Kidney glomerular epithelial cell (primary cell): Measurements from ENCODE around the gene PJVK.
"Not testable (repeated sequence)": the region's sequence is repeated elsewhere in the genome, so short reads cannot be mapped to it uniquely, and the experiment has no call there.

ENCODE experiments used
- DNase-seq: peaks from one replicate; lab custom pipeline; 2025; lab: John Stamatoyannopoulos, UW

Gene PJVK, protein sequence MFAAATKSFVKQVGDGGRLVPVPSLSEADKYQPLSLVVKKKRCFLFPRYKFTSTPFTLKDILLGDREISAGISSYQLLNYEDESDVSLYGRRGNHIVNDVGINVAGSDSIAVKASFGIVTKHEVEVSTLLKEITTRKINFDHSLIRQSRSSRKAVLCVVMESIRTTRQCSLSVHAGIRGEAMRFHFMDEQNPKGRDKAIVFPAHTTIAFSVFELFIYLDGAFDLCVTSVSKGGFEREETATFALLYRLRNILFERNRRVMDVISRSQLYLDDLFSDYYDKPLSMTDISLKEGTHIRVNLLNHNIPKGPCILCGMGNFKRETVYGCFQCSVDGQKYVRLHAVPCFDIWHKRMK

DNA sequence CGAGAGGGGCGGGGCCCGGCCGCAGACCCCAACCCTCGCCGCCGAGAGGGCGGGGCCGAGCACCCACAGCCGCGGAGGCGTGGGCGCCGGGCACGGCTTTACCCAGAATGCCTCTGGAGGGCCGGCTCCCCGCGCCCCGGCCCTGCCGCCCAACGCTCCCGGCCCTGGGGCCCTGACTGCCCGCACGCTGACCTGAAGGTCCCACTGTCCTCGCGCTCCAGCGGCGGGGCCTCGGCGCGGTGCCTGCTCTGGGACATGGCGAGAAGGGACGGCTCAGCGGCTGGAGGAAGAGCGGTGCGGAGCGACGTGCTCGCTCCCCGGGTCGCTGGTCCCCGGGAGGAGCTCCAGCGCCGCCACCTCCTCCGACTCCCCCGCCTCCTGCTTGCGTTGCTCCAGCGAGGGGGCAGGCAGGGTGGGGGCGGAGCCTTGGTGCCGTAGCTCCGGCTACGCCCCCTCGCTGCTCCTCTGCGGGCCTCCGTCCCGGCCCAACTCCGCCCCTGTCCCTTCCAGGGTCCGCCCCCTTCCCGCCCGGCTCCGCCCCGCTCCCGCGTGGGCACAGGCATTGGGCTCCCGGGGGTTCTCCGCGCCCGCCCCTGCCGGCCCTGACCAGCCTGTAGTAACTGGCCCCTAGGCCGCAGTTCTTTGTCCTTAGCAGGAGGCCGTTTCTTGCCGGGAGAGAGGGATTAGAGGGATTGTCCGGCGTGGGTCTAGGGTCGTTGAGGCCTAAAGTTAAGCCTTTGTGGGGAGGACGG lies at the start of gene PJVK, which contains the start of gene PRKRA:
Gene PJVK, plus strand, starts transcription at position 605 of the 752 bp plus-strand sequence. CDS start 2,032 bp downstream, outside the sequence.
Gene PRKRA, minus strand, starts transcription at position 402 of the 752 bp plus-strand sequence. Its CDS starts 145 bp downstream, at position 257.
- peak; percentile 95 for DNase-seq

DNA sequence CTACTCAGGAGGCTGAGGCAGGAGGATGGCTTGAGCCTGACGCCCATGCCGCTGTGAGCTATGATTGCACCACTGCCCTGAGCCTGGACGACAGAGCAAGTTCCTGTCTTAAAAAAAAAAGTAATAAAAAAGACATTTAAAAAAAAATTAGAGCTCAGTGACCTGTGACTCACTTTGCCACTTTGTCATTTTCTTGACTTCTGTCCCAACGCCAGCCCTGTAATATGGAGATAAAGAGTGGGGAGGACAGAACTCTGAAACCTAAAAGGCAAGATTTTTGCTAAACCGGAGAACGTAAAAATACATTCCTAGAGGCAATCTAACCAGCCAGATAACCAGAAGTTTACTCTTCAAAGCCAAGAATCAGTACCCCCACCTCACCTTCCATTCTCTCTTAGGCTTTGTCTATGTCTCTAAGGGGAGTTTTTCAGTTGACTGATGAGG lies 49.2 kb upstream of the PJVK start:
- no peak for DNase-seq

DNA sequence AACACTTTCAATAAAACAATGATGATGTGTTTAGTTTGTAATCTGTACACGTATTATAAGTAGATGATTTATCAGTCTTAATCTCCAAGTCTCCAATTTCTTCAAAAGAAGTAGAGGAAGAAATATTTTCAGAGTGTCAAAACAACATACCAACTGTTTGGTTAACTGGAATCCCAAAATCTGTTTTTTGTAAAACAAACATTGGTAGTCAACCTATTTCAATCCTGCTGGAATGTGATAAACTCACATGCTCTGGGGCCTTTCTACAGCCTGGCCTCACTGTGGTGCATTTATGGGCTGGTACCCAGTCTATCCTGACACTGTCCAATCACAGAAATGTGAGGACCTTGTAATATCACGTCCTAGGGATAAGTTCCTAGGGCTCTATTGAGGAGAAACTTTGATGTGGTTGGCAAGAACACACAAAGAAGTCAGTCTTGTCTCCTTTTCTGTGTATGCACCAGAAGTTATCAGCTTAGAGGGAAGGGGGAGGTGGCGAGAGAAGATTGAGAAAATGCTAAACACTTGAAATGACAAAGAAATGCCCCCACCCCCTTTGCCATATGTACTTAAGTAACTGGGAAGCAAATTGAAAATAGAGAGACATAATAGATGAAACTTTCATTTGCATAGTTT lies 47.4 kb upstream of the PJVK start:
- DNase-seq = no peak

DNA sequence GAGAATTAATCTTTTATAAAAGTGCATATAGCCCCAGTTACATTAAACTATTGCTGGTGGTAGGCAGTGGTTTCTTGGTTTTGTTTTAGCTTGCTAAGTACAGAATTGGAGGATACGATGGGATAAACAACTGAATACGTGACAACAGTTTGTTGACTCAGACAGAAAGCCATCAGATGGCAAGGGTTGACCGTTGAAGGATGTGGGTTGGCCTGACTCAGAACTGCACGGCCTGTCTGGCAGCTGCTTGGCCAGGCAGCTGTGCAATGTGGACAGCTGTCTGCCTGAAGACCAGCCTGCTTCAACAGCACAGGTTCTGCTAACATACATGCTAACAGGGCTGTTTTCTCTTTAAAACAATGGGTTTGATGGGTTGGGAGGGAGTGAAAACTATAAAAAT lies 46.8 kb upstream of the PJVK start:
- DNase-seq = no peak

DNA sequence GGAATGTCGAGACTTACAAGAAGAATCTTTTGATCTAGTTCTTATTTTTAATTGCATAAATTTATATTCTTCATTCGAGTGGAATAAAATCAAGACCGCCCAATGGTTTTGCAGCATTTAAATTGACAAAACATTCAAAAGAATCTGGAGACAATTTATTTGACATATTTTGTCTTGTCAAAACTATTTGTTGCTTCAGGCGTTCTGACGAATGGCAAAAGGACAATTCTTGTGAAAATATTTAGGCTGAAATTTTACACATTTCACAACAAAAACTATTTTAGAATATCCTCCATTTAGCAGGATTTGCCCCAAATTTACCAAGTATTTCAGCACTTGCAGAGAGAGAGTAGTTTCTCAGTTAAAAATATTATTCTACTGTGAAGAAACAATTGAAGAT lies 41.9 kb upstream of the PJVK start:
- DNase-seq = no peak

DNA sequence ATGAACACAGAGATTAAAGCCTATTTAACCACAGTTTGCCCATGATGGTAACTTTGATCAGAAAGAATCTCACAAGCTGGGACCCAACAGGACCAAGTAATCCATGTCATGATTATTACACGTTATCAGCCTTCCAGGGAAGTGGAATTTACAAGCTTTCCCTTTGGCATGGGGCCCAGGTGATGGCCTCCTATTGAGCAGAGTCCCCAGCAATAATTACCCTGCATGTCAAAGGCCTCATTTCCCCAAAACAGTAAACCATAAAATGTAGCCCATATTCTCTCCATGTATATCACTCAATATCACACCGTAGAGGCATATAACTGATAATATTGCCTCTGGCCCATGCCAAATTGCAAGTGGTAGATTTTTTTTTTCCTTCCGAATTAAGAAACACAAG lies 39.1 kb upstream of the PJVK start:
- no peak for DNase-seq

DNA sequence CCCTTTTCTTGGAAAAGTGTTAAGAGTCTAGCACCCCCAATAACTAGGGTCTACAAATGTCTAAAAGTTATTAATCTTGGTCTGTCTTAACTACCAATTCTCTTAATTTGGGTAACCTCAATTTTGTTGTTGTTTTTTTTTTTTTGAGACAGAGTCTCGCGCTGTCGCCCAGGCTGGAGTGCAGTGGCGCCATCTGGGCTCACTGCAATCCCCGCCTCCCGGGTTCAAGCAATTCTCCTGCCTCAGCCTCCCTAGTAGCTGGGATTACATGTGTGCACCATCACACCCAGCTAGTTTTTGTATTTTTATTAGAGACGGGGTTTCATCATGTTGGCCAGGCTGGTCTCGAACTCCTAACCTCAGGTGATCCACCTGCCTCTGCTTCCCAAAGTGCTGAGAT lies 38.7 kb upstream of the PJVK start:
- not testable (repeated sequence) for DNase-seq

DNA sequence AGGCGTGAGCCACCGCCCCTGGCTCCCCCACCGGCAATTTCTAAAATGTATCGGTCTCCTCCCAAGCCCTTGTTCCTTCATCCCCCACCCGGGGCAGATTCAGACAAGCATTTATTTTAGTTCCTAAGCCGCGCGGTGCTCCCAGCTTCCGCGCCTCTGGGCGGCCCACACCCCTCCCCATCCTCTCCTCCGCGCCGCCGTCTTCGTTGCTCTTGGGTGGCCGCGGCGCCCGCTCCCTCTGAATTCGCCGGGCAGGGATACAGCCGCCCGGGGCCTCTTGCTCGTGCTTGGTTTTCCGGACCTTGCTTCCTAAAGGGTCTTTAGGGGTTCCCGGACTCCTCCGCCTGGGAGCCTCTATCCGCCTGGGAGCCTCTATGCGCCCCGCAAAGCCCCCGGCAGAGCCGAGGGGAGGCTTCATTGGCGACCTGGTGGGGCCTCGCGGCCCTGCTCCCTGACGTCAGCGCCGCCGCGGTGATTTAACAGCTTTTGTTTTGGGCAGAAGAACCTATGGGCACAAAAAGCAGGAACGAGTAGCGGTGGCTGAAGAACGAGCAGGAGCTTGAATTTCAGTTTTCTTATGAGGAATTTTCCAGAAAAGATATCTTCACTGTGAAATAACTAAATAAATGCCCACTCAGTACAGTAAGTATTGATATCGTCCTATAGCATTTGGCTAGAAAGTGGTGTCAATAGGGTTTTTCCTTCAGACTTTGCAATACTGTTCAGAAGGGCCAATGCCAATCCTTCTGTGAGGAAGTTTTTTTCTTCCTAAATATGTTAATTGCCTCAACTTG lies 37.5 kb upstream of the PJVK start:
- DNase-seq = peak; percentile 86

DNA sequence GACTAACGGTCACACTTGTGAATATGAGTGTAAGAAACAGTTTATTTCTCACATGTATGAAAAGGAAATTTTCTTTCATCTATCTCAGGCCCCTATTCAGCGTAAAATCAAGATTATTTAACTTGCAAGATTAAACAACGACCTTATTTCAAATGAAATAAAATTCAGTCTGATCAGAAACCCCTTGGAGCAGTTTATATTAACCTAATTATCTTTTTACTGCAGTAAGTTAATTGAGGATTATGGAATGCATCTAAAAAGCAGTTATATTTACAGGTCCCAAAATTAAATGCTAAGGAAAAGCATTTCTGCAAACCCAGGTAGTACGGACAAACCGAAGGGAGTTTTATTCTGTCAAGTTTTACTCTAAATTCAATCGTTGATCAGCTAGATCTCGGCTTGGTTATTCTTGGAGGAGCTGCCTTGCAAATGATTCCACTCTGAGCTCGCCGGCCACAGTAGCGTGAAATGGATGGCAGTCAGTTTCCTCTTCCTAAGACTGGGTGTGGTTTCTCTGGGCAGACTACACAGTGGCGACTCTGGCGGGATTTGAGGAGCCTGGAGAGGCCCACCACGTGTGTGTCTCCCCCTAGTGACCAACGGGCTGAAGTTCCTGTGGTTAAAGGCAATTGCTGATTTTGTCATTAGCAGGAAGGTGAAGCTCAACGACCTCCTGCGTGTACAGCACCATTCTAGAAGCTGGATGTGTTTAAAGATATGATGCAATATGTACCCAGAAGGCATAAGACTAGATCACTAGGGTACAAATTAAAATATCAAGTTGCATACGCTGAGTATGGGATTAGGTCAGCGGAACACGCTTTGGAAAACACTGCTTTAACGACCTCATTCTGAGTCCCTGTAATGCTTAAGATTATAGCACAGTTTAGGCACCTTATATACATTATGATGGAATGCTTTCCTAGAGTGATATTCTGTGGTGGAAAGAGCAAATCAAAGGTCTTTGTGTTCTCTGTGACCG lies 36.6 kb upstream of the PJVK start:
- peak; percentile 91 for DNase-seq

DNA sequence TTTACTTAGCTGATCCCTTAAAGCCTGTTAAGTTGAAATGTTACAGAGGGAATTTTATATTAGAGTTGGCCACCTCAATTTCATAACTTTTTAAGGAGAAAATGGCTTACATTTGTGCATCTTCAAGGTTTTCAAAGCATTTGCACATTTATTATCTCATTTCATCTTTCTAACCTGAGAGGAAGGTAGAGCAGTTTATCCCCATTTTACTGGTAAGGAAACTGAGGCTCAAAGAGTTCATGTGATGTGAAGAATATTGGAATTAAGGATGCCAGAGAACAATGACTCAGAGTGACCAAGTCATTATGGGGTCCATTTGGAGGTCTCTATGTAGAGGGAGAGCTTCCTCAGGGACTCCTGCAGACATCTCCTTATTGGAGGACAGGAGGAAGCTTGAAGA lies 35.2 kb upstream of the PJVK start:
- no peak for DNase-seq

DNA sequence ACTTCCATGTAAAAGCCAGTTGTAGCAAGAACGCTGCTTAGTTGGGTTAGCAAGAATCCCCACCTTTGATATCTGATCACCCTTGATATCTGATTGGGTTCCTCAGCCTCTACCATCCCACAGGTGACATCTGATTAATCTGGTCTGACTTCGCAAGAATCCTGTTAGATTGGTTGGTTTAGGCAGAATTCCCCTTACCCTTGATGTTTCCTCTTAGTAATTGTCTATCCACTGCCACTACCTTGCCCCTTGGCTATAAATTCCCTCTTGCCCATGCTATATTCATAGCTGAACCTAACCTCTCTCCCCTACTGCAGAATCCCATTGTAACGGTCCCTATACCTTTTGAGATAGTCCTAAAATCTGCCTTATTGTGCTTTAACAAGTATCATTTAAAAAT lies 33.3 kb upstream of the PJVK start:
- DNase-seq = no peak

DNA sequence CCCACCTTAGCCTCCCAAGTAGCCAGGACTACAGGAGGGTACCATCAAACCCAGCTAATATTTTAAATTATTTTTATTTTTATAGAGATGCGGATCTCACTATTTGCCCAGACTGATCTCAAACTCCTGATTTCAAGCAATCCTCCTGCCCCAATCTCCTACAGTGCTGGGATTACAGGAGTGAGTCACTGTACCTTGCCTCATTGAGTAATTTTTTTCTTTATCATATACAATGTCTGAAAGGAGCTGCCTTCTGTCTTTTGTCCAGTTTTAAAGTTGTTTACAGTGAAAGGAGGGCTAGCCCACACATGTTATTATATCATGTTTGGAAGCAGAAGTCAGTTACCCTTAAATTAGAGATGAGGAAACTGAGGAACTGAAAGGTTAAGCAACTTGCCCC lies 32.8 kb upstream of the PJVK start:
- DNase-seq = no peak

DNA sequence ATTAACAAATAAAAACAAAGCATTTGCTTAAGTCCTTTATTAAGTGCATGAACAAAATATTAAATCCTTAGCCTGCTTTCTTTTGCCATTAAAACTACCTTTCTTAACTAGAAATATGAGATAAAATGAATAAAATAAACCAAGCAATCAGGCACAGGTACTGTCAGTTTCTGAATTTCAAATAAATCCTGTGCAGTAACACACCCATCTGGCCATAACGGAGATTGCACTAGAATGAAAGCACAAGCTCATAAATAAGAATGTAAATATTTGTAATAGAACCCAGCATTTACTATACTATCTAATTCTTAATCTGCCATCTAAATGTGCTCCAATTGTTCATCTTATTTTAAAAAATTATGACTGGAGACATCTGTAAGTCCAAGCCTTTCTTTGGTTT lies 32.1 kb upstream of the PJVK start:
- DNase-seq = peak; percentile 5

DNA sequence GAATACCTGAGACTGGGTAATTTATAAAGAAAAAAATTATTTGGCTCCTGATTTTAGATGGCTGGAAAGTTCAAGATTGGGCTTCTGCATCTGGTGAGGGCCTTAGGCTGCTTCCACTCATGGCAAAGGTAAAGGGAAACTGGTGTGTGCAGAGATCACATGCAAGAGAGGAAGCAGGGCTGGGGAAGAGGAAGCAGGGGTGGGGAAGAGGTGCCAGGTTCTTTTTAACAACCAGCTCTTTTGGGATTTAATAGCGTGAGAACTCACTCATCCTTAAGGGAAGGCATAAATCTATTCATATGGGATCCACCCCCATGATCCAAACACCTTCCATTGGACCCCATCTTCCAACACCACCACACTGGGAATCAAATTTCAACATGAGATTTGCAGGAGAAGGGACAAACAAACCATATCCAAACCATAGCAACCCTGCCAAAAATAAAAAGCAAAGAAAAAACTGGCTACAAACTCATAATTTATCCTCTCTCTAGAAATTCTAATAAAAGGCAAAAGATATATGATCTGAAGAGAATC lies 30.6 kb upstream of the PJVK start:
- no peak for DNase-seq

DNA sequence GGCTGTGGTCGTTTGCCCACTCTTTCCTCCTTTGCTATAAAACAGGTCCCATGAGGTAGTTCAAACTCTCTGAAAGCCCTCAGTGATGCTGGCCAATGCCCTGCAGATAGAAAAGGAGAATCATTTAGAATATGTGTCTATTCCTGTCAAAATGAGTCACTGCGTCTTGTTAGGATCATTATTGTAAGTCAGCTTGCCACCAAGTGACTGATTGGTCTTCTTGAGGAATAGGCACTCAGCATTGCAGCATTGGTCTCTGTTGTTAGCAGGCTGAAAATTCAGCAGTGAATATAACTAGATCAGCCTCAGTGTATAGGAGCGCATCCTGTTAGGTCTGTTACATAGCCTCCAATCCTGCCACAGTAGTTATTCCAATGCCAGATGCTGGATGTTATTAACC lies 29.1 kb upstream of the PJVK start:
- DNase-seq = no peak

DNA sequence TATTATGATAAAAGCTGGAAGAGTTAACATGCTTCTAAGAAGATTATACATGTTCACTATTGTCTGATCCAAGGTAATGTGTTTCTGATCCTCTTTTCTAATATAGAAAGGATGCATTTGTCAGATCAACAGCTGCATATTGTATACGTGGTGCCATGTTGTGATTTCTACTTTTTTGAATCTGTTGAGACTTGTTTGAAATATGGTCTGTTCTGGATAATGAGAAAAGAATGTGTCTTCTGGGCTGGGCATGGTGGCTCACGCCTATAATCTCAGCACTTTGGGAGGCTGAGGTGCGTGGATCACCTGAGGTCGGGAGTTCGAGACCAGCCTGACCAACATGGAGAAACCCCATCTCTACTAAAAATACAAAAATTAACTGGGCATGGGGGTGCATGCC lies 27.4 kb upstream of the PJVK start:
- not testable (repeated sequence) for DNase-seq

DNA sequence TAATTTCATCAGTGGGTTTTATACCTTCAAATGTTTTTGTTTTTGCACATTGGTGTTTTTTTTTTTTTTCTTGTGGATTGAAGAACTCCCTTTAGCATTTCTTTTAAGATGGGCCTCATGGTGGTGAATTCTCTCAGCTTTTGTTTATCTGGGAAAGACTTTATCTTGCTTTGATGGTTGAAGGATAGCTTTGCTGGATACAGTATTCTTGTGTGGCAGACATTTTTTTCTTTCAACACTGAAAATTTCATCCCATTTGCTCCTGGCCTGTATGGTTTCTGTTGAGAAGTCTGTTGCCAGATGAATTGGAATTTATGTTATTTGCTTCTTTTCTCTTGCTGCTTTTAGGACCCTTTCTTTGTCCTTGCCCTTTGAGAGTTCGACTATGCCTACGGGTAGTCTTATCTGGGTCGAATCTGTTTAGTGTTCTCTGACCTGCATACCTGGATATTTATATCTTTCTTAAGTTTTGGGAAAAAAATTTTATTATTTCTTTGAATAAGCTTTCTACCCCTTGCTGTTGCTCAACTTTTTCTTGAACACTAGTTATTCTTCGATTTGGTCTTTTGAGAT lies 25.8 kb upstream of the PJVK start:
- DNase-seq = no peak

DNA sequence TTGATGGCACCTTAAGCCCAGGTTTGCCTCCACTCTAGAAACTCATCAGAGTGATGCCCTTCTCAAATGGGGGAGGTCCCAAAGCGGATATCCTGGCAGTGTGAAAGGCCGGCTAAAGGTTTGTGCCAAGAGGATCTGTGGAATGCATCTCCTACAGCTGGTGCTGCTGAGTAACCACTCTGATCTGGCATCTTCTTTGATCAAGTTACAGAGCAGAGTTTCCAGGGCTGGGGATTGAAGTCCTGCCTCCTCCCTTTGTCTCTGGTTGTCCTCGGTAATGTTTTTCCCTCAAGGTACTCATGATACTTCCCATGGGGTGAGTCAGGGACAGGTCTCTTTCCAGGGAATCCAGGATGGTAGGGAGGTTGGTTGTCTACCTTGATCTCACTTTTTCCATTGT lies 24.8 kb upstream of the PJVK start:
- DNase-seq = no peak

DNA sequence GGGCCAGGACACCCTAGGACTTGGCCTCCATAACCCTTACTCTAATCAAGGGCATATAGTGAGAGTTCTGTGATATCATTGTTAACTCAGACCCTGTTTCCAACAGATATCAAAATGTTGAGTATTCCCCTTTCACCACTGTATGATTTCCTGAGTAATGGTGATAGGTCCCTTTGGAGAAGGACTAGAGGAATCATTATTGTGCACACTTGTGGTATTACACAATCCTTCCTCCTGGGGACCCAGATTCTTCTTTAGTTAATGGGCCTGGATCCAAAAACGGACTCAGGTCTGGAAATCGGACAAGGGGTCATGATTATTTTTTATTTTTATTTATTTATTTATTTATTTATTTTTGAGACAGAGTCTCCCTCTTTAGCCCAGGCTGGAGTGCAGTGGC lies 23.7 kb upstream of the PJVK start:
- no peak for DNase-seq

DNA sequence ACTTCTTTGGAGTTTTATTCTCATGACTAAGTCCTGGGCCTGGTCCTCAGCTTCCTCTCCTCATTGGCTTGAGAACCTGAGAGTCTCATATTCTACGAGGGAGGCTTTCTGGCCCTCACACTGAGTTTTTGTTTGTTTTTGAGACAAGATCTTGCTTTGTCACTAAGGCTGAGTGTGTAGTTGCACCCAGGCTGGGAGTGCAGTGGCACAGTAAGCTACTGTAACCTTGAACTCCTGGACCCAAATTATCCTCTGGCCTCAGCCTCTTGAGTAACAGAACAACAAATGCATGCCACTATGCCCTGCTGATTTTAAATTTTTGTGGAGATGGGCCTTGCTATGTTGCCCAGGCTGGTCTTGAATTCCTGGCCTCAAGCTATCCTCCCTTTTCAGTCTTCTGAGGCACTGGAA lies 22.8 kb upstream of the PJVK start:
- DNase-seq = no peak
